ENCODE data around the gene ADORA1. TPM values are rescaled to one million over a fixed set of nuclear protein-coding genes. Genes with fewer than 3 reads are reported as not detected.

ADORA1 gene
- polyA plus RNA-seq, 1 of the 3 experiments (the other 2 are of a cell fraction) = 4.8 TPM

DNA sequence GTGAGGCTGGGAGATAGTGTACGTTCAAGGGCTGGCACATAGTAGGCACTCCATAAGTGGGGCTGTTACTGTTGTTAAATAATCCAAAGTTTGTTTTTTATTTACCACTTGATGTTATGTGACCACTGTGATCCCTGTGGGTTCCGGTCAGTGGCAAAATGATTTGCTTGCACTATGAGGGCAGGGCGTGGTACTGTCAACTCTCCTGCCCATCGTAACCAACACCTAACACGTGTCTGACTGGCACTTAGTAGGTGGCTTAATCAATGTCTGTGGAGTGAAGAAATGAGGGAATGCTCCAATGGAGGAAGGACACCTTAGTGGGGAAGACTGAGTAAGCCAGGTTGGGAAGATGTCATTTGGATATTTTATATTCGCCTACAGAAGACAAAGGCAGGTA lies 14.6 kb downstream of the ADORA1 start:
- no peak overlapping the region for H3K27ac ChIP-seq (ENCODE audit: low read depth in 2 of 2, low read length in 1 of 2)
- DNase-seq = no peak
- no peaks in the 10 kb centered on the region for H3K79me2 ChIP-seq (ENCODE audit: insufficient read depth)
- H3K27me3 ChIP-seq (ENCODE audit: insufficient read depth) = no peaks in the 10 kb centered on the region
- 88% methylated on average over 6 of the region's 6 CpGs for WGBS (ENCODE audit: low lambda C conversion rate)
- H3K9me2 ChIP-seq = no peaks in the 10 kb centered on the region
- TF ChIP-seq, protein P1, sequence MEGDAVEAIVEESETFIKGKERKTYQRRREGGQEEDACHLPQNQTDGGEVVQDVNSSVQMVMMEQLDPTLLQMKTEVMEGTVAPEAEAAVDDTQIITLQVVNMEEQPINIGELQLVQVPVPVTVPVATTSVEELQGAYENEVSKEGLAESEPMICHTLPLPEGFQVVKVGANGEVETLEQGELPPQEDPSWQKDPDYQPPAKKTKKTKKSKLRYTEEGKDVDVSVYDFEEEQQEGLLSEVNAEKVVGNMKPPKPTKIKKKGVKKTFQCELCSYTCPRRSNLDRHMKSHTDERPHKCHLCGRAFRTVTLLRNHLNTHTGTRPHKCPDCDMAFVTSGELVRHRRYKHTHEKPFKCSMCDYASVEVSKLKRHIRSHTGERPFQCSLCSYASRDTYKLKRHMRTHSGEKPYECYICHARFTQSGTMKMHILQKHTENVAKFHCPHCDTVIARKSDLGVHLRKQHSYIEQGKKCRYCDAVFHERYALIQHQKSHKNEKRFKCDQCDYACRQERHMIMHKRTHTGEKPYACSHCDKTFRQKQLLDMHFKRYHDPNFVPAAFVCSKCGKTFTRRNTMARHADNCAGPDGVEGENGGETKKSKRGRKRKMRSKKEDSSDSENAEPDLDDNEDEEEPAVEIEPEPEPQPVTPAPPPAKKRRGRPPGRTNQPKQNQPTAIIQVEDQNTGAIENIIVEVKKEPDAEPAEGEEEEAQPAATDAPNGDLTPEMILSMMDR (IDR thresholded peaks at IDR 0.05) = no peak
- TF ChIP-seq JUND (IDR thresholded peaks at IDR 0.05) (no peak), YY1 (IDR thresholded peaks at IDR 0.05; ENCODE audit: low read depth) (no peak), FOSL2 (IDR thresholded peaks at IDR 0.05; ENCODE audit: borderline replicate concordance, low read depth) (no peak), ELF1 (IDR thresholded peaks at IDR 0.05) (no peak), EP300 (IDR thresholded peaks at IDR 0.05; ENCODE audit: borderline replicate concordance in 1 of 2, low read depth in 1 of 2, low read length in 1 of 2) (no peak), SIN3A (IDR thresholded peaks at IDR 0.05; ENCODE audit: borderline replicate concordance, low read depth, low read length) (no peak), NRF1 (IDR thresholded peaks at IDR 0.05; ENCODE audit: low read depth, low read length) (no peak), GABPA (IDR thresholded peaks at IDR 0.05; ENCODE audit: low read depth) (no peak), POLR2AphosphoS5 (IDR thresholded peaks at IDR 0.05; ENCODE audit: low read depth, low read length) (no peak), RCOR1 (IDR thresholded peaks at IDR 0.05; ENCODE audit: low read length) (no peak), RAD21 (IDR thresholded peaks at IDR 0.05; ENCODE audit: low read length) (no peak), EZH2phosphoT487 (IDR thresholded peaks at IDR 0.05; ENCODE audit: borderline replicate concordance, low read depth) (no peak)
- TF ChIP-seq, protein P2, sequence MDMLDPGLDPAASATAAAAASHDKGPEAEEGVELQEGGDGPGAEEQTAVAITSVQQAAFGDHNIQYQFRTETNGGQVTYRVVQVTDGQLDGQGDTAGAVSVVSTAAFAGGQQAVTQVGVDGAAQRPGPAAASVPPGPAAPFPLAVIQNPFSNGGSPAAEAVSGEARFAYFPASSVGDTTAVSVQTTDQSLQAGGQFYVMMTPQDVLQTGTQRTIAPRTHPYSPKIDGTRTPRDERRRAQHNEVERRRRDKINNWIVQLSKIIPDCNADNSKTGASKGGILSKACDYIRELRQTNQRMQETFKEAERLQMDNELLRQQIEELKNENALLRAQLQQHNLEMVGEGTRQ (IDR thresholded peaks at IDR 0.05; ENCODE audit: borderline replicate concordance, low read depth, low read length) = no peak
- TF ChIP-seq, protein P3, sequence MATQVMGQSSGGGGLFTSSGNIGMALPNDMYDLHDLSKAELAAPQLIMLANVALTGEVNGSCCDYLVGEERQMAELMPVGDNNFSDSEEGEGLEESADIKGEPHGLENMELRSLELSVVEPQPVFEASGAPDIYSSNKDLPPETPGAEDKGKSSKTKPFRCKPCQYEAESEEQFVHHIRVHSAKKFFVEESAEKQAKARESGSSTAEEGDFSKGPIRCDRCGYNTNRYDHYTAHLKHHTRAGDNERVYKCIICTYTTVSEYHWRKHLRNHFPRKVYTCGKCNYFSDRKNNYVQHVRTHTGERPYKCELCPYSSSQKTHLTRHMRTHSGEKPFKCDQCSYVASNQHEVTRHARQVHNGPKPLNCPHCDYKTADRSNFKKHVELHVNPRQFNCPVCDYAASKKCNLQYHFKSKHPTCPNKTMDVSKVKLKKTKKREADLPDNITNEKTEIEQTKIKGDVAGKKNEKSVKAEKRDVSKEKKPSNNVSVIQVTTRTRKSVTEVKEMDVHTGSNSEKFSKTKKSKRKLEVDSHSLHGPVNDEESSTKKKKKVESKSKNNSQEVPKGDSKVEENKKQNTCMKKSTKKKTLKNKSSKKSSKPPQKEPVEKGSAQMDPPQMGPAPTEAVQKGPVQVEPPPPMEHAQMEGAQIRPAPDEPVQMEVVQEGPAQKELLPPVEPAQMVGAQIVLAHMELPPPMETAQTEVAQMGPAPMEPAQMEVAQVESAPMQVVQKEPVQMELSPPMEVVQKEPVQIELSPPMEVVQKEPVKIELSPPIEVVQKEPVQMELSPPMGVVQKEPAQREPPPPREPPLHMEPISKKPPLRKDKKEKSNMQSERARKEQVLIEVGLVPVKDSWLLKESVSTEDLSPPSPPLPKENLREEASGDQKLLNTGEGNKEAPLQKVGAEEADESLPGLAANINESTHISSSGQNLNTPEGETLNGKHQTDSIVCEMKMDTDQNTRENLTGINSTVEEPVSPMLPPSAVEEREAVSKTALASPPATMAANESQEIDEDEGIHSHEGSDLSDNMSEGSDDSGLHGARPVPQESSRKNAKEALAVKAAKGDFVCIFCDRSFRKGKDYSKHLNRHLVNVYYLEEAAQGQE (IDR thresholded peaks at IDR 0.05; ENCODE audit: low read depth, low read length) = no peak
- ChIA-PET CTCF (interaction anchor here (1.1 to 4.2 kb wide), 6 partner anchors 12 to 127 kb away, joined by 3 to 18 read pairs (median 6); no protein-coding TSS in a partner anchor), POLR2A (no interaction called here)
- H3K36me3 ChIP-seq (replicated peaks in 1 of 2; ENCODE audit: control insufficient read depth in 1 of 2, insufficient read depth in 2 of 2, low read length in 1 of 2) = no peaks in the 10 kb centered on the region
- H3K9ac ChIP-seq = no peak overlapping the region
- H3K4me2 ChIP-seq = no peak overlapping the region
- H3K4me1 ChIP-seq (ENCODE audit: control insufficient read depth in 1 of 2, insufficient read depth in 2 of 2, low read depth in 1 of 2, low read length in 1 of 2) = peaks cover 4 to 37% of the 10 kb centered on the region in 2 experiments; a peak in 1 of 4 replicates
- no peak overlapping the region for H2AFZ ChIP-seq (ENCODE audit: low read depth)
- no peaks in the 10 kb centered on the region for H3K9me3 ChIP-seq
- H3K4me3 ChIP-seq (ENCODE audit: low read depth in 2 of 2, low read length in 1 of 2) = no peak overlapping the region
- no peaks in the 10 kb centered on the region for H4K20me1 ChIP-seq (ENCODE audit: insufficient read depth)
- no peaks in the 10 kb centered on the region for H3F3A ChIP-seq (replicated peaks; ENCODE audit: insufficient read depth)

All from SK-N-SH (cell line).